K562 (cell line): ENCODE data around the gene NR2E1. TPM values are rescaled to one million over a fixed set of nuclear protein-coding genes. Genes with fewer than 3 reads are reported as not detected.

Experiments
- ATAC-seq: fragments of 200-7000 bp; cut with Tn5 transposase; 3 replicates; pipeline ENCODE4 v1.9.1; 2020; ENCODE audit warnings: moderate library complexity
- BruUV-seq: library from RNA; stranded (reverse); fragments of 400-500 nt; replicated peaks from 2 replicates; lab custom pipeline; 2021; lab: Mats Ljungman, UMichigan
- CTCF ChIA-PET: fragments of 300-600 bp; formaldehyde crosslinking; extraction: SDS; loops from one replicate; lab custom pipeline; 2021; ENCODE audit warnings: low intra/inter-chr PET ratio; lab: Yijun Ruan, JAX
- POLR2A ChIA-PET: fragments of 300-600, 350-650 bp; sonication (Branson Sonifier 250); formaldehyde crosslinking; extraction: SDS; loops from one replicate; lab custom pipeline; 2021; ENCODE audit warnings: antibody characterized with exemption, inconsistent platforms; lab: Yijun Ruan, JAX
- DNase-seq, 4 experiments: peaks; one replicate each; pipeline versions ENCODE4 v3.0.0 to v3.0.0-alpha.2; 2011 to 2018; ENCODE audit warnings: low spot score in 3 of 4, mixed read lengths in 3 of 4; ENCODE audit errors: extremely low read depth in 1 of 4
- FAIRE-seq: peaks from 2 replicates; lab custom pipeline; 2011; peaks lifted over from hg19 to GRCh38; lab: Jason Lieb, UNC
- H2AFZ ChIP-seq: 2 replicates; pipeline ENCODE4 v1.6.0; 2011; ENCODE audit warnings: low read depth, low read length, control low read depth, inconsistent platforms
- H3K27ac ChIP-seq: fragments of 200-600 bp; 3 replicates; pipeline ENCODE4 v1.8.0; 2011; ENCODE audit warnings: low read depth, mild to moderate bottlenecking, control low read depth, inconsistent platforms, low read length, moderate library complexity, mixed read lengths; ENCODE audit errors: extremely low read depth
- H3K27me3 ChIP-seq, 2 experiments: fragments of 300-600 bp in 1 of 2; 2 replicates in 1 of 2; 3 replicates in 1 of 2; pipeline versions ENCODE4 v1.6.0 to v1.8.0; 2011; ENCODE audit warnings: inconsistent platforms in 2 of 2, low read length in 2 of 2, mild to moderate bottlenecking in 1 of 2, mixed read lengths in 1 of 2, moderate library complexity in 1 of 2; ENCODE audit not compliant: control insufficient read depth in 2 of 2, insufficient read depth in 2 of 2
- H3K36me3 ChIP-seq: fragments of 300-600 bp; 3 replicates; pipeline ENCODE4 v1.8.0; 2011; ENCODE audit warnings: mild to moderate bottlenecking, low read length, inconsistent platforms; ENCODE audit not compliant: control insufficient read depth, insufficient read depth
- H3K4me1 ChIP-seq, 2 experiments: fragments of 200-600 bp in 1 of 2; replicated peaks in 1 of 2; 2 replicates in 1 of 2; 3 replicates in 1 of 2; pipeline versions ENCODE4 v1.5.1 to v1.8.0; 2011; ENCODE audit warnings: inconsistent platforms in 2 of 2, low read length in 2 of 2, mild to moderate bottlenecking in 1 of 2, mixed read lengths in 1 of 2, moderate library complexity in 1 of 2; ENCODE audit not compliant: control insufficient read depth in 2 of 2, insufficient read depth in 2 of 2
- H3K4me2 ChIP-seq: 2 replicates; pipeline ENCODE4 v1.6.1; 2011; ENCODE audit warnings: low read length, control low read depth, inconsistent platforms, mixed read lengths; ENCODE audit not compliant: insufficient read depth
- H3K4me3 ChIP-seq: fragments of 200-600 bp; sonication (generic), shearing (Covaris generic); 2 replicates; pipeline ENCODE4 v1.5.1; 2016; ENCODE audit warnings: control low read depth, inconsistent platforms
- H3K79me2 ChIP-seq: fragments of 200-600 bp; 3 replicates; pipeline ENCODE4 v1.8.0; 2011; ENCODE audit warnings: low read length, inconsistent platforms; ENCODE audit not compliant: control insufficient read depth, insufficient read depth
- H3K9ac ChIP-seq, 2 experiments: 2 replicates each; pipeline versions ENCODE4 v1.6.0 to v1.6.1; 2011; ENCODE audit warnings: low read depth in 2 of 2, low read length in 2 of 2, control low read depth in 1 of 2, inconsistent platforms in 1 of 2, mild to moderate bottlenecking in 1 of 2, mixed read lengths in 1 of 2; ENCODE audit not compliant: insufficient read depth in 1 of 2
- H3K9me1 ChIP-seq: one replicate; pipeline ENCODE4 v1.6.0; 2011; ENCODE audit warnings: inconsistent platforms, mild to moderate bottlenecking, low read length, moderate library complexity; ENCODE audit not compliant: control insufficient read depth, insufficient read depth
- H3K9me3 ChIP-seq: replicated peaks from 2 replicates; pipeline ENCODE4 v1.5.1; 2011; ENCODE audit warnings: low read depth, low read length, inconsistent platforms; ENCODE audit not compliant: control insufficient read depth, insufficient read depth
- H4K20me1 ChIP-seq: replicated peaks from 2 replicates; pipeline ENCODE4 v1.6.1; 2011; ENCODE audit warnings: low read length, inconsistent platforms, mixed read lengths; ENCODE audit not compliant: control insufficient read depth, insufficient read depth
- CCAR2 ChIP-seq: fragments of 200-400 bp; formaldehyde crosslinking; IDR thresholded peaks from 2 replicates; pipeline ENCODE4 v1.6.1; 2017; ENCODE audit warnings: mild to moderate bottlenecking, low read depth, low read length
- DACH1 ChIP-seq: fragments of 450-650 bp; IDR thresholded peaks from 2 replicates; pipeline ENCODE4 v1.6.1; 2018; ENCODE audit not compliant: partially characterized antibody
- GTF2A2 ChIP-seq: IDR thresholded peaks from 2 replicates; pipeline ENCODE4 v1.6.1; 2016; ENCODE audit warnings: mild to moderate bottlenecking, missing genetic modification characterization, missing compliant biosample characterization
- KDM2B ChIP-seq: fragments of 250-450 bp; sonication (Bioruptor Pico); IDR thresholded peaks from 2 replicates; pipeline ENCODE4 v1.8.0; 2021; ENCODE audit warnings: mild to moderate bottlenecking, moderate library complexity
- MBD1 ChIP-seq: fragments of 250-450 bp; sonication (Bioruptor Pico); IDR thresholded peaks from 2 replicates; pipeline ENCODE4 v1.8.0; 2022; ENCODE audit warnings: inconsistent platforms
- MTA2 ChIP-seq: fragments of 450-650 bp; IDR thresholded peaks from 2 replicates; pipeline ENCODE4 v1.6.1; 2016; ENCODE audit warnings: low read depth
- NCOA6 ChIP-seq: fragments of 450-650 bp; IDR thresholded peaks from 2 replicates; pipeline ENCODE4 v1.6.1; 2017; ENCODE audit warnings: mild to moderate bottlenecking
- PBX2 ChIP-seq, 2 experiments: IDR thresholded peaks in 1 of 2; conservative IDR thresholded peaks in 1 of 2; 2 replicates each; pipeline ENCODE4 v1.6.1; 2016; ENCODE audit warnings: low read depth in 2 of 2, mild to moderate bottlenecking in 1 of 2, missing compliant biosample characterization in 1 of 2, missing genetic modification characterization in 1 of 2, moderate library complexity in 1 of 2
- PURB ChIP-seq: sonication (generic); formaldehyde crosslinking; IDR thresholded peaks from 2 replicates; pipeline ENCODE4 v1.9.0; 2021; ENCODE audit warnings: low read depth, mild to moderate bottlenecking, missing genetic modification reagents
- RBBP5 ChIP-seq: fragments of 200-600 bp; sonication (generic); IDR thresholded peaks from 2 replicates; pipeline ENCODE4 v1.6.1; 2012; ENCODE audit warnings: borderline replicate concordance, mild to moderate bottlenecking, low read length, control low read depth, inconsistent platforms; ENCODE audit not compliant: insufficient read depth, poor library complexity, severe bottlenecking
- ZNF76 ChIP-seq: fragments of 250-450 bp; sonication (Bioruptor Pico); IDR thresholded peaks from 2 replicates; pipeline ENCODE4 v1.4.0; 2020; ENCODE audit warnings: mild to moderate bottlenecking, moderate library complexity, borderline replicate concordance
- WGBS: fragments of 100-300 bp; shearing (Covaris generic); methylation state at CpG from one replicate; pipeline ENCODE4 v1.1.6; 2016; ENCODE audit warnings: low coverage, mixed read lengths; ENCODE audit not compliant: insufficient coverage; ENCODE audit errors: missing lambda C conversion rate; 5-methylcytosine and 5-hydroxymethylcytosine counted together
- in situ Hi-C: fragments of 300-500 bp; cut with MboI; formaldehyde crosslinking; loops from 4 replicates; pipeline ENCODE4 v1.15.0; 2018; ENCODE audit warnings: inconsistent platforms, mixed read lengths
- intact Hi-C: fragments of 100-400 bp; cut with micrococcal nuclease; formaldehyde crosslinking; loops from 2 replicates; pipeline ENCODE4 v1.14.2; 2022
- polyA plus RNA-seq, 8 experiments: library from polyadenylated mRNA; depleted of rRNA in 4 of 8; stranded (reverse) in 5 of 8; unstranded in 3 of 8; fragments of >200 nt; fragmentation: Nextera tagmentation in 2 of 8; fragmentation: Illumina TruSeq in 1 of 8; extraction: Ambion mirVana in 2 of 8; extraction: Trizol in 1 of 8; gene quantifications; 2 replicates each; pipeline versions ENCODE4 v1.2.1 to v1.2.3, GENCODE V29; 2011 to 2014; ENCODE audit warnings: inconsistent platforms in 1 of 8, missing spikeins in 1 of 8
- total RNA-seq, 7 experiments: library from RNA; depleted of rRNA in 6 of 7; stranded (reverse); fragments of >200 nt in 6 of 7; fragmentation: Illumina TruSeq in 2 of 7; extraction: Trizol in 2 of 7; gene quantifications; 2 replicates each; pipeline versions ENCODE4 v1.2.1 to v1.2.3, GENCODE V29; 2011 to 2021; ENCODE audit warnings: low replicate concordance in 1 of 7

NR2E1 gene
- total and polyA plus RNA-seq, 9 of the 15 experiments (the other 6 are each of a cell fraction or from before 2014, with no cell fraction given) = not detected

GRCh38 chr6:108203189-108204112 is 37.6 kb downstream of the NR2E1 start:
- no peaks in the 10 kb centered on the region for H3K9me3 ChIP-seq

More at GRCh38 chr6:108203189-108204112, 37.6 kb downstream of the NR2E1 start:
- CTCF ChIA-PET = no interaction called here
- in situ Hi-C loops = no loop called here
- no peak for ATAC-seq
- no peak for FAIRE-seq
- BruUV-seq = no TSS peak
- WGBS = 61% methylated on average over 14 of the region's 14 CpGs
- DNase-seq = no peak
- H3K9ac ChIP-seq = peak overlapping the region in 1 of 2 experiments; percentile 73; a peak in 2 of 4 replicates
- H3K4me3 ChIP-seq = no peak overlapping the region
- 0 out of 3 replicates have a peak, but pooled peaks cover 4% of the 10 kb centered on the region for H3K36me3 ChIP-seq
- H3K79me2 ChIP-seq = no peaks in the 10 kb centered on the region
- H3K27me3 ChIP-seq = no peaks in the 10 kb centered on the region
- H2AFZ ChIP-seq = no peak overlapping the region
- H3K4me1 ChIP-seq = peaks cover 0 to 9% of the 10 kb centered on the region in 2 experiments; a peak in 2 of 5 replicates
- no peaks in the 10 kb centered on the region for H3K9me1 ChIP-seq
- POLR2A ChIA-PET = interaction anchor here (0.7 kb wide), 1 partner anchor 1279 kb away, joined by 3 read pairs; no protein-coding TSS in a partner anchor
- intact Hi-C loops = no loop called here
- no peak overlapping the region for H3K27ac ChIP-seq
- H3K4me2 ChIP-seq = no peak overlapping the region
- H4K20me1 ChIP-seq = 0 out of 2 replicates have a peak, but pooled peaks cover 3% of the 10 kb centered on the region
- TF ChIP-seq PBX2 (CRISPR knock-in tag; IDR thresholded peaks at IDR 0.05; ENCODE audit: low read depth) (no peak), PBX2 (tag; conservative IDR thresholded peaks at IDR 0.05; ENCODE audit: low read depth) (no peak), MTA2 (no peak), MBD1 (CRISPR knock-in tag) (no peak), GTF2A2 (no peak), CCAR2 (no peak), NCOA6 (no peak), KDM2B (CRISPR knock-in tag) (no peak), RBBP5 (no peak), ZNF76 (CRISPR knock-in tag) (no peak), PURB (CRISPR knock-in tag) (no peak), DACH1 (no peak)
